MM.1S (cell line): ENCODE measurements around the gene PRRG2.

Source experiments
- DNase-seq: peaks from one replicate; pipeline ENCODE4 v3.0.0-alpha.2; 2015
- H2AFZ ChIP-seq: fragments of 300-600 bp; sonication (generic); 2 replicates; pipeline ENCODE4 v1.6.0; 2016; ENCODE audit warnings: antibody characterized with exemption, low read length
- H3F3A ChIP-seq: fragments of 300-600 bp; sonication (generic); 2 replicates; pipeline ENCODE4 v1.6.1; 2016; ENCODE audit warnings: mild to moderate bottlenecking, antibody characterized with exemption, low read length, moderate library complexity, mixed read lengths; ENCODE audit not compliant: insufficient read depth
- H3K27ac ChIP-seq: fragments of 300-600 bp; sonication (generic); 2 replicates; pipeline ENCODE4 v1.5.1; 2016; ENCODE audit warnings: mild to moderate bottlenecking, low read length
- H3K27me3 ChIP-seq: fragments of 300-600 bp; sonication (generic); replicated peaks from 2 replicates; pipeline ENCODE4 v1.6.0; 2016; ENCODE audit warnings: low read length; ENCODE audit not compliant: insufficient read depth
- H3K36me3 ChIP-seq: fragments of 300-600 bp; sonication (generic); replicated peaks from 2 replicates; pipeline ENCODE4 v1.6.1; 2016; ENCODE audit warnings: mild to moderate bottlenecking, low read length, mixed read lengths; ENCODE audit not compliant: insufficient read depth
- H3K4me1 ChIP-seq: fragments of 300-600 bp; sonication (generic); 2 replicates; pipeline ENCODE4 v1.6.1; 2016; ENCODE audit warnings: low read length, mixed read lengths
- H3K4me2 ChIP-seq: fragments of 300-600 bp; sonication (generic); 2 replicates; pipeline ENCODE4 v1.6.0; 2016; ENCODE audit warnings: low read depth, low read length
- H3K4me3 ChIP-seq: fragments of 300-600 bp; sonication (generic); 2 replicates; pipeline ENCODE4 v1.5.1; 2016; ENCODE audit warnings: low read length, mixed read lengths
- H3K79me2 ChIP-seq: fragments of 300-600 bp; sonication (generic); 2 replicates; pipeline ENCODE4 v1.6.1; 2016; ENCODE audit warnings: mixed run types, low read length, mixed read lengths
- H3K9ac ChIP-seq: fragments of 300-600 bp; sonication (generic); 2 replicates; pipeline ENCODE4 v1.6.1; 2016; ENCODE audit warnings: low read length, mixed read lengths
- H3K9me2 ChIP-seq: fragments of 300-600 bp; sonication (generic); replicated peaks from 2 replicates; pipeline ENCODE4 v1.6.1; 2016; ENCODE audit warnings: mild to moderate bottlenecking, low read length, mixed read lengths; ENCODE audit not compliant: insufficient read depth
- H3K9me3 ChIP-seq: fragments of 300-600 bp; sonication (generic); replicated peaks from 2 replicates; pipeline ENCODE4 v1.6.1; 2016; ENCODE audit warnings: mild to moderate bottlenecking, low read length, mixed read lengths; ENCODE audit not compliant: insufficient read depth
- H4K20me1 ChIP-seq: fragments of 300-600 bp; sonication (generic); 2 replicates; pipeline ENCODE4 v1.6.1; 2016; ENCODE audit warnings: mild to moderate bottlenecking, low read length, moderate library complexity, mixed read lengths; ENCODE audit not compliant: insufficient read depth
- EZH2 ChIP-seq: fragments of 300-600 bp; sonication (generic); optimal IDR thresholded peaks from 2 replicates; pipeline ENCODE3; 2017; ENCODE audit warnings: low read depth, mild to moderate bottlenecking, antibody characterized with exemption, low read length, mixed read lengths
- EZH2phosphoT487 ChIP-seq: fragments of 300-600 bp; sonication (generic); IDR thresholded peaks from 2 replicates; pipeline ENCODE4 v1.6.1; 2018; ENCODE audit warnings: antibody characterized with exemption, low read length
- TF ChIP-seq, protein P1 (sequence below): fragments of 300-600 bp; sonication (generic); IDR thresholded peaks from 2 replicates; pipeline ENCODE4 v1.5.1; 2016; ENCODE audit warnings: antibody characterized with exemption, low read length, mixed read lengths

The PRRG2 gene

GRCh38 chr19:49589502-49589905 is 8.4 kb downstream of the PRRG2 start:
- H3K4me1 ChIP-seq: peaks cover 18% of the 10 kb centered on the region
- no peaks in the 10 kb centered on the region for H3K9me3 ChIP-seq
- H3K4me3 ChIP-seq: no peak overlapping the region
- no peaks in the 10 kb centered on the region for H4K20me1 ChIP-seq
- H3K9ac ChIP-seq: no peak overlapping the region
- no peak for TF ChIP-seq EZH2
- no peak for TF ChIP-seq EZH2phosphoT487
- TF ChIP-seq, protein P1, sequence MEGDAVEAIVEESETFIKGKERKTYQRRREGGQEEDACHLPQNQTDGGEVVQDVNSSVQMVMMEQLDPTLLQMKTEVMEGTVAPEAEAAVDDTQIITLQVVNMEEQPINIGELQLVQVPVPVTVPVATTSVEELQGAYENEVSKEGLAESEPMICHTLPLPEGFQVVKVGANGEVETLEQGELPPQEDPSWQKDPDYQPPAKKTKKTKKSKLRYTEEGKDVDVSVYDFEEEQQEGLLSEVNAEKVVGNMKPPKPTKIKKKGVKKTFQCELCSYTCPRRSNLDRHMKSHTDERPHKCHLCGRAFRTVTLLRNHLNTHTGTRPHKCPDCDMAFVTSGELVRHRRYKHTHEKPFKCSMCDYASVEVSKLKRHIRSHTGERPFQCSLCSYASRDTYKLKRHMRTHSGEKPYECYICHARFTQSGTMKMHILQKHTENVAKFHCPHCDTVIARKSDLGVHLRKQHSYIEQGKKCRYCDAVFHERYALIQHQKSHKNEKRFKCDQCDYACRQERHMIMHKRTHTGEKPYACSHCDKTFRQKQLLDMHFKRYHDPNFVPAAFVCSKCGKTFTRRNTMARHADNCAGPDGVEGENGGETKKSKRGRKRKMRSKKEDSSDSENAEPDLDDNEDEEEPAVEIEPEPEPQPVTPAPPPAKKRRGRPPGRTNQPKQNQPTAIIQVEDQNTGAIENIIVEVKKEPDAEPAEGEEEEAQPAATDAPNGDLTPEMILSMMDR: no peak
- no peaks in the 10 kb centered on the region for H3K36me3 ChIP-seq
- peaks cover 30% of the 10 kb centered on the region for H3K79me2 ChIP-seq
- H3K4me2 ChIP-seq: peak overlapping the region; percentile 60
- peak; percentile 37 for DNase-seq
- H3K27ac ChIP-seq: peak overlapping the region; percentile 37; the same call in 1 of the 2 replicates
- peak overlapping the region; percentile 14; the same call in 1 of the 2 replicates for H2AFZ ChIP-seq
- no peaks in the 10 kb centered on the region for H3K9me2 ChIP-seq
- H3F3A ChIP-seq: peaks cover 31% of the 10 kb centered on the region
- no peaks in the 10 kb centered on the region for H3K27me3 ChIP-seq

- no peaks in the 10 kb centered on the region for H4K20me1 ChIP-seq
- DNase-seq: peak; percentile 97
- H3K4me1 ChIP-seq: peaks cover 18% of the 10 kb centered on the region
- peak overlapping the region; percentile 90 for H3K9ac ChIP-seq
- peaks cover 31% of the 10 kb centered on the region for H3F3A ChIP-seq
- peak overlapping the region; percentile 100 for H3K4me2 ChIP-seq
- peak overlapping the region; percentile 88 for H3K27ac ChIP-seq
- TF ChIP-seq EZH2 (no peak), EZH2phosphoT487 (no peak)
- TF ChIP-seq, protein P1: no peak
- no peaks in the 10 kb centered on the region for H3K9me2 ChIP-seq
- no peaks in the 10 kb centered on the region for H3K36me3 ChIP-seq
- H3K27me3 ChIP-seq: no peaks in the 10 kb centered on the region
- peak overlapping the region; percentile 76 for H2AFZ ChIP-seq
- peaks cover 35% of the 10 kb centered on the region for H3K79me2 ChIP-seq
- H3K9me3 ChIP-seq: no peaks in the 10 kb centered on the region
- H3K4me3 ChIP-seq: peak overlapping the region; percentile 93
Measured at GRCh38 chr19:49590071-49590970, 9.2 kb downstream of the PRRG2 start.

GRCh38 chr19:49590971-49591730 is 10.0 kb downstream of the PRRG2 start, which contains the start of gene PRR12:
Gene PRR12, plus strand, starts transcription at chr19:49591182. Its CDS starts 473 bp downstream, at chr19:49591655.
- H3K27ac ChIP-seq: peak within 1 kb of the TSS; percentile 88

More at GRCh38 chr19:49590971-49591730, 10.0 kb downstream of the PRRG2 start, which contains the start of gene PRR12:
- Histone ChIP-seq H3K36me3 (no peaks in the 10 kb centered on the region), H3K9ac (peak within 1 kb of the TSS; percentile 90), H3K79me2 (peaks cover 43% of the 10 kb centered on the region), H3K9me2 (no peaks in the 10 kb centered on the region), H3F3A (peaks cover 31% of the 10 kb centered on the region), H2AFZ (peak within 1 kb of the TSS; percentile 76), H3K27me3 (no peaks in the 10 kb centered on the region), H3K4me3 (peak within 1 kb of the TSS; percentile 94), H3K4me1 (peaks cover 18% of the 10 kb centered on the region), H3K4me2 (peak within 1 kb of the TSS; percentile 100), H3K9me3 (no peaks in the 10 kb centered on the region), H4K20me1 (no peaks in the 10 kb centered on the region)
- TF ChIP-seq EZH2: no peak
- TF ChIP-seq, protein P1: no peak
- no peak for TF ChIP-seq EZH2phosphoT487
- peak; percentile 78 for DNase-seq
